Activated CD4-positive, alpha-beta T cell treated with anti-CD3 and anti-CD28 coated beads, Interleukin-10, Interleukin-2, amounts not matched to agents 100 ng/mL and 50 ng/mL, durations not matched to agents 16 hours and 8 hours (primary cell): Measurements from ENCODE around the gene NOTUM.
A peak's percentile ranks its signal among the peaks of the same experiment; 100 is the strongest.

Source experiments
- DNase-seq: peaks from one replicate; pipeline ENCODE4 v3.0.0-alpha.2; 2020

NOTUM gene

DNA sequence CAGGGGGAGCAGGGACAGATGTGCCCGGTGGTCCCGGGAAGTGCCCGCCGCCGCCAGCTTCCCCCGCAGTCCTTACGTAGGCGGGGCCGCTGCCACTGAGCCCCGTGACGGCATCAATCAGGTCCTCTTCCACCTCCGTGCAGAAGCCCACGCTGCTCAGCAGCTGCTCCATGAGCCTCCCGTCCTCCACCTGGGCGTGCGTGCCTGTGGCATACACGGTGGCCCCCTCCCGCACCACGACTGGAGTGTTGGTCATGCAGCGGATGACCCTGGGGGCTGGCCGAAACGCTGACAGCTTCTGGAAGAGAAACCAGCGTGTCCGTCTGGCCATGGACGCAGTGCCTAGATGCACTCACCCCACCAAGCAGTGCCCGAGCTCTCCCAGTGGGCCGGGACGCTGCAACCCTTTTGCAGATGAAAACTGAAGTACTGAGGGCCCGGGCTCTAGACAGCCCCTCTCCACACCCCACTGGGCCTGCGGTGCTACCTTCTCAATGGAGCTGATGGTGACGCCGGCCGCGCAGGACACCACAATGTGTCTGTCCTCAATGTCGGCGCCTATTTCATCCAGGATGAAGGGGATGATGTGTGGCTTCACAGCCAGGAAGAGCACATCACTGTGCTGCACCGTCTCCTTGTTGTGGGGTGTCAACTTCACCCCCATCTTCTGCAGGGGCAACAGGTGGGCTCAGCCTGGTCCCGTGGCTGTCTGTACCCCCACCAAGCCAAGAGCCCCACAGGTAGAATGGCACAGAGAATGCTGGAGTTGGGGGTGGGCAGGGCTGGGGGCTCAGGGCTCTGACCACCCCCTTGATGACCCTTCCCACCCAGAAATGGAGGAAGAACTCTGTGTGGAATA, 25.9 kb downstream of the NOTUM start:
- DNase-seq, result no peak

DNA sequence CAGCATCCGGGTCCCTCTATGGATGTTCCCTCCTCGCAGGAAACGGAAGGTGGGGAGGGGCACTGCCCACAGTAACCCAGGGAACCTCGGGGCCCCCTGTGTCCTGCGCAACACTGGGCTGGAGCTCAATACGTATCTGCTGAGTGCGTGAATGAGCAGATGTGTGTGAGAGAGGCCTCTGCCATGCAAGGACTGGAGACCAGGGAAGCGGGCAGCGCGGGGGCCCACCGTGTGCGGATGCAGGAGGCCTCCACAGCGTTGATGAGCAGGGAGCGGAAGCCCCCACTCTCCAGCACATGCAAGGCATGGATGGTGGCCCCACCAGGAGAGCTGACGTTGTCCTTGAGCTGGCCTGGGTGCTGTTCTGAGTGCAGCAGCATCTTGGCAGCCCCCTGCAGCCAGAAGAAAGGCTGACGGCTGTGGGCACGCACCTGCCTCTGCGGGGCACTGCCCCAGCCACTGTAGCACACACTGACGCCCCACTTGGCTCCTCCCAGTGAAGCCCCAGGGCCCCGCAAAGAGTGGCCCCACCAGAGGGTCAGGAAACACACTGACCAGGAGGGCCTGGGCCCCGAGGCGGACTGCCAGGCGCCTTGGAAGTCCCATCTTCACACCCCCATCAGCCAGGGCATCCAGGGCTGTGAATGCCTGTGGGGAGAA, 26.8 kb downstream of the NOTUM start:
- DNase-seq, result no peak

DNA sequence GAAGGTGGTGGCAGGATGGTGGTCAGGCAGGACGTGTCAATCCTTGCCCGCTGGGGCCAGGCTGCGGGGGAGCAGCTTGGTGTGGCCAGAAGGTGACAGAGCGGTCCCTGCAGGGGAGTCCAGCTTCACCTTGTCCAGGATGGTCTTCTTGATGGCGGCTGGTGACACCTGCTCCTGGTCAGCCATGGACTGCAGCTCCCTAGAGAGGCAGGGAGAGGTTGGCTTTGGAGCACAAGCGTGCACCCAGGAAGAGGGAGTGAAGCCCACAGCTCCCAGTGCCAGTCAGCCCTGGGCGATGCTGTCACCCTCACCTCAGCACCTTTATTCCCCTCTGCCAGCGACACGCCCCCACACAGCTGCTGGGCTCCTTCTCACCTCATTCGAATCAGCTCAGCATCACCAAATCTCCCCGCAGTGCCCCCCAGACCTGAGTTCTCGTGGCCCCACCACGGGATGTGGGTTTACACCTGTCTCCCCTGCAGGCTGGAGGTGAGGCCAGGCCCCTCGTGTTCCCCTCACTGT, 27.7 kb downstream of the NOTUM start:
- DNase-seq, result no peak

DNA sequence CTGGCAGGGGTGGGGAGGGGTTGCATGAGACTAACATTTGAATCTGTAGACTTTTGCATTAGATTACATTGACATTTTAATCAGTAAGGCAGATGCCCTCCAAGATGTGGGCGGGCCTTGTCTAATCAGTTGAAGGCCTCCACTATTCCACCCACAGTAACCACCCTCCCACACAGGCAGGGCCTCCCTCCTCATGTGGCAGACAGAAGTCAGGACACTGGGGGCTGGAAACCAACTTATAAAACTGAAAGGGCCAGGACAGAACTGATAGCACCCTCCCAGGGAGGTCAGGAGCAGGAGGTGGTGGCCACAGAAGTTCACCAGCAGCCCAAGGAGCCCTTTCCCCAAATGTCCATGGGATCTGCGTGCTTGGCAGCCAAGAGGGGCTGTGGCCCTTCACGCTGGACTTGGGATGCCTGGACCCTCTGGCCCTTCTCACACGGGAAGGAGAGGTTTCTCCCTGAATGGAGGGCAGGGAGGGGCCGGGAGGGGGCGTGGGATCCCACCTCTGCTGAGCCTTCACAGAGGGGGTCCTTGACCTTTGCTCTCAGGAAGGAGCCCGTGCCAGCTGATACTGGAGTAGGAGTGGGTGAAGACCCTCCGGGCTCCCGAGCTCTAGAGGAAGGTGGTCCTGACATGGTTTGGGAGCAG, 28.5 kb downstream of the NOTUM start:
- DNase-seq, result no peak

DNA sequence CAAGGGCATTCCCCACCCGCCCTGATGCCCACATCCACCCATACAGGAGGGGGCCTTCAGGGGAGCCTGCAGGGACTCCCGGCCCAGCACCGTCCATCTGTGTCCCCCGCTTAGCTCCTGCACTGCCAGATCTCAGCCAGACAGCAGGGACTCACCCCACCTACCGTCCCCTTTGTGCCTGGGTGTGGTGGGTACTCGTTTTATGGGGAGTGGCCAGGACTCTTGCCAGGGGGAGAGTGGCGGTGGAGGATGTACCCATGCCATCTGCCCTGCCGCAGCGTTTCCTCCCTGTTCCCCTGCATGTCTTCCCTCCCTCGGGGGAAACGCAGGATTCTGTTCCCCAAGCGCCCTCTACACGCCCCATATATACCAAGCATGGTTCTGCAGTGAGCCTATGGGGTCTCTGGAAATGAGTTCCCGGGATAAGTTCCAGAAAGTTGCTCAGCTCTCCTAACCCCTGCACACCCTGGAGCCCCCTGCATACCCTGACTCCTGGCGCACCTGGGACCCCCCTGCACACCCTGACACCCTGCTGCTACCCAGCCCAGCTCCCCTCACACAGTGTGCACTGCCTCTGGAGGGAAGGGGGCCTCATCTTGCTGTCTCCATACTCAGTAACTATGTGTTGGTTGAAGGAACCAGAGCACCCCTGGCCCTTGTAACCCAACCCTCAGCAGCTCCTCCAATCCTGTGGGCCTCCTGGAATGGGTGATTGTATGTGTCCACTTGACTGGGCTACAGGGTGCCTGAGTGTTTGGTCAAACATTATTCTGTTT, 29.2 kb downstream of the NOTUM start:
- no peak for DNase-seq

DNA sequence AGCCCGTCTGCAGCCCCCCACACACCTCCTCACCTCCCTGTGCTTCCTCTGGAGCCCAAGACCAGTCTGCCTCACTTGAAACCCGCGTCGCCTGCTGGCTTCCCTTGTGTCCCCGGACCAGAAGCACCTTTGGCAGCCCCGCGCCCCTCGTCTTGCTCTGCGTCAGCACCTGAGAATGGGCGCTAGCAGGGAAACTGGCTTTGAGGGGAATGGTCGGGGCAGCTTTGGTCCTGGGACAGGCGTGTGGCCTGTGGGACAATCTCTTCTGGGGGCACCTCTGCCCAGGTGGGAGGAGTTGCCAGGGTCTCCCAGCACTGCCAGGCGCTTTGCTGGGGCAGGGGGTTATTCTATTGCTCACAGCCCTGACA, 29.8 kb downstream of the NOTUM start:
- DNase-seq, result no peak

DNA sequence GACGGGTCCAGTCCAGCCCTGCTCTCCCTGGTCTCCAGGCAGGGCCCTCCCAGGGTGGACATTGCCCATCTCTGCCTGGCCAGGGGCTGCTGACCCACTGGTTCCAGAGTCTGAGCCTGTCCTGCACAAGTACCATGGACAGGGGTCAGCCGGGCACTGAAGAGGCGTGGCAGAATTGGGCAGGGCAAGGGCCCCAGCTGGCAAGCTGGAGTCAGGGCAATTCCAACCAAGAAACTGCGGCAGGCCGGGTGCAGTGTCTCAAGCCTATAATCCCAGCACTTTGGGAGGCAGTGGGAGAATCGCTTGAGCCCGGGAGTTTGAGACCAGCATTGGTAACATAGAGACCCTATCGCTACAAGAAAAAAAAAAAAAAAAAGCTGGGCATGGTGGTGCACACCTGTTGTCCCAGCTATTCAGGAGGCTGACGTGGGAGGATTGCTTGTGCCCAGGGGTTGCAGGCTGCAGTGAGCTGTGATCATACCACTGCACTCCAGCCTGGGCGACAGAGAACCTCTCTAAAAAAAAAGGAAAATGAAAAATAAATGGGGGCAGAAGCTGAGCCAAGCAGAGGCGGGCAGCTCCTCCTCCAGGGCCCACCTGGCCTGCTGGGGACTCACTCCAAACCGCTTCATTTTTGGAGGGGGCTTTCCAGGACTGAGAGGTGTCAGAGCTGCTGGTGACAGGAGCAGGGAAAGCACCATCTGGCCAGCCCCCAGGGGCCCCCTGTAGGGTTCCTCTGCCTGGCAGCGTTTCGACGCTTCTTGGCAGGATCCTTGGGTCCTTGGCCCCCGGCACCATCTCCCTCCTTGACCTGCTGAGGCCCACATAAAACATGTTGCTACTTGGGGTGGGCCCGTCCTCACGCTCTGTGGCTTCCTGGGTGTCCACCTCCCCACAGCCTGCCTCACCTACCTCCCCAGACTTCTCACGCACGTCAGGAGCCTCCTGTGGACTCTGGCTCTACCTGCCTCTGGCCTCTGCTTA, 30.6 kb downstream of the NOTUM start:
- DNase-seq, result no peak

DNA sequence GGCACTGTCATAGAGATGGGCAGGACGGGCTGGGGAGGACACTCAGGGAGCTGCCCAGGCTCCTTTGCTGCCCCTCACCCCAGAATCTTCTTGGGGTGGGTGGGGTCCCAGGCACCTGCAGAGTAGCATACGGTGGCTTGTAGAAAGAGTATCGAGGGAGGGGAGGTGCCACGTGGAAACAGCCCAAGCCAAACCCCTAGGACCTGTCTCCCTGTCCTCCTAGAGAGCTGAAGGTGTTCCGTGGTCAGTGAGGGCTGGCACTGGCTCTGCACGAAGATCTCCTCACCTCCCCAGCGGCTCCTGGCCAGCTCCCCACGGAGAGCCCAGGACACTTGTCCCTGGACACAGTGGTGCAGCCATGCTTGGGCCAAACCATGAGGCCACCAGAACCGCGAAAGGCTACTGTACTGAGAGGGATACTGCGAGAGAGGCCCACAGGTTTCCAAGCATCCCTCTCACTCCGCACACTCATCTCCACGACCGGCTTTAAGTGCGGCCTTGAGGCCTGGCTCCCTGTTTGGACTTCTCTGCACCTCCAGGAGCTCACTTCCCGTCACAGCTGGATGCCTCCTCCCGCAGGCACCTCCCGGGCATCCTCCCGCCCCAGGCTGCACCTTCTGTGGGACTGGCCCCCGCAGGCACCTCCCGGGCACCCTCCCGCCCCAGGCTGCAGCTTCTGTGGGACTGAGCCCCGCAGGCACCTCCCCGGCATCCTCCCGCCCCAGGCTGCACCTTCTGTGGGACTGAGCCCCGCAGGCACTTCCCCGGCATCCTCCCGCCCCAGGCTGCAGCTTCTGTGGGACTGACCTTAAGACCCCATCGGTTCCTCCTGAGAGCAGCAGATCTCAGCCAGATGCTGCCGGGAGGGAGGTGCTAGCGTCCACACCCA, 31.5 kb downstream of the NOTUM start:
- DNase-seq, result no peak

DNA sequence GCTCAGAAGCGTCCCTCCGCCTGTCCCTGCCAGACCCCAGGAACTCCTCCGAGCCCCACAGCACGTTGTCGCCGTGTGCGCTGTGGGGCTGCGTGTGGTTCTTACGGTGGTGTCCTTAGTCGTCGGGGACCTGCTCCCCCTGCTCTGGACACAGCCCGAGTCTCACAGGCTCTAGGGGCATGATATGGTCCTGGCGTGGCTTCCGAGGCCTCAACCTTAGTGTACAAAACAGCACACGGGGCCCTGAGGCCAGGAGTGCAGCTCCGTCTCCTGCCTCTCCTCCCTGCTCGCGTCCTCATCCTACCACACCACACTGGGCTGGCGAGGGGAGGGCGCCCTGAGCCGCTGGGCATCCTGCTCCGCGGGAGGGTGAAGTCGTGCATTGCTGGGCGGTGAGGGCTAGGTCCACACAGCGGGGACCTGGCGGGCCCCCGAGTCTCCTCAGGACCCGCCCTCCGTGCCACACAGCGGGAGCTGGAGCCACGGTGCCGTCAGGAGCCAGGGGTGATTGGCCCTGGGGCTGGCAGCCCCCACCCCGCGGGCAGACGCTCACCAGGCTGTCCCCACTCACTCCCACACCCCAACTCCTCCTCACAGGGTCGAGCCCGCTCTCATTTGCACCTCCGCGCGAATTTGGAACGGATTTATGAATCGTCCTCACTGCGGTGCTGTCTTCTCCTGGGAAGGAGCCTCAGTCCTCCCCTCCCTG, 32.3 kb downstream of the NOTUM start:
- no peak for DNase-seq

DNA sequence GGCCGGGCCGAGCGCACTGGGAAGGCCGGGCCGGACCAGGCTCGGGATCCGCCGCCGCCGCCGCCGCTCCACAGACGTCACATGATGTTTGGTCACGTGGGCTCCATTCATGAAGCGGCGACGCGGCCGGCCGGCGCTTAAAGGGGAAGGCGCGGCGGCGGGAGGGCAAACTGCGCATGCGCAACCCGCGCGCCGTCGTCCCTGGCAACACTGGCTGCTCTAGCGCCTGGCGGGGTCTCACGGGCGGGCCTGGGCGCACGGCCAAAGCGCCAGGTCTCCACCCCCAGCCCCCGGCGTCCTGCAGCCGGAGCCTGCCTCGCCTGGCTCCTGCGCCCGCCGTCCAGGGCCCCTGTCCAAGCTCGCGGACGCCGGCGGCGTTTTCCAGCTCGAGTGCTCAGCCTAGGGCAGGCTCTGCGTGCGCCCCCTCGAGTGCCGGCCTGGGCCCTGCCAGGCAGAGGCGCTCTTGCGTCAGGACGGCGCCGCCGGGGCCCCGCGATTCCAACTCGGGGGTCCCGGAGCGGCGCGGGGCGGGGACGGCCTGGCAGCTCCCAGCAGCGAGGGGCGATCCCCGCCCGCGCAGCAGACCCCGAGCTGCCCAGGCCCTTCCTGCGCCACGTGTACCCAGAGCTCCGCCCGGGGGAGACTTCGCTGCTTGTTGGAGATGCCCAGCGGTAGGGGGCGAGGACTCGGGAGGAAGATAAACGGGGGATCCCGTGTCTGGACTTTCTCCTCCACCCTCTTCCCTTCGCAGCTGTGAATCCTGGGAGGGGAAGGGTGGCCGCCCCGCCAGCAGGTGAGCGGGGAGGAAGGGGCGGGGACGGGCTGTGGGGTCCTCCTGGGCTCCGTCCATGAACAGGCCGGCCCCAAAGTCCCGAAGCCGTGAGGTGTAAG, 33.1 kb downstream of the NOTUM start, which contains the start of gene MAFG:
Gene MAFG, minus strand, starts transcription at position 83 of the 891 bp plus-strand sequence. CDS start 4,550 bp downstream, outside the sequence.
- peak; percentile 94 for DNase-seq

DNA sequence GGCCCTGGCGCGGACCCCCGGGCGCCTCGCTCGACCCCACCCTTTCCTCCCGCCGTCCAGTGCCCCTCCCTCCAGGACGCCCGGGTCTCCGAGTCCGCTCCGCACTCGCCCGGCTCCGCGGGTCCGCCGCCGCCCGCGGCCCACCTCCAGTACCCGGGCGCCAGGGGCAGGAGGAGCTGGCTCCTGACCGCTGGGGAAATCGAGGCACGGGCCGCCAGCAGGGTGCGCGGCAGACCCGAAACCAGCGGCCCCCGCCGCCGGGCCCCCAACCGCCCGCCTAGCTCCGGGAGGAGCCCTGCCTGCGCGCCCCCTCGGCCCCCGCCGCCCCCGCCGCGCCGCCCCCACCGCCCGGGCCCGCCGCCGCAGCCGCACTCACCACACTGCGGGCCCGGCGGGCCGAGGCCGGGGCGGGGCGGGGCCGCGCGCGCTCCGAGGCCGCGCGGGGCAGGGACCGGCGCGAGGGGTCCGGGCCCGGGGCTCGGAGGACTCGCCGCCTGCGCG, 33.8 kb downstream of the NOTUM start:
- DNase-seq, result no peak

DNA sequence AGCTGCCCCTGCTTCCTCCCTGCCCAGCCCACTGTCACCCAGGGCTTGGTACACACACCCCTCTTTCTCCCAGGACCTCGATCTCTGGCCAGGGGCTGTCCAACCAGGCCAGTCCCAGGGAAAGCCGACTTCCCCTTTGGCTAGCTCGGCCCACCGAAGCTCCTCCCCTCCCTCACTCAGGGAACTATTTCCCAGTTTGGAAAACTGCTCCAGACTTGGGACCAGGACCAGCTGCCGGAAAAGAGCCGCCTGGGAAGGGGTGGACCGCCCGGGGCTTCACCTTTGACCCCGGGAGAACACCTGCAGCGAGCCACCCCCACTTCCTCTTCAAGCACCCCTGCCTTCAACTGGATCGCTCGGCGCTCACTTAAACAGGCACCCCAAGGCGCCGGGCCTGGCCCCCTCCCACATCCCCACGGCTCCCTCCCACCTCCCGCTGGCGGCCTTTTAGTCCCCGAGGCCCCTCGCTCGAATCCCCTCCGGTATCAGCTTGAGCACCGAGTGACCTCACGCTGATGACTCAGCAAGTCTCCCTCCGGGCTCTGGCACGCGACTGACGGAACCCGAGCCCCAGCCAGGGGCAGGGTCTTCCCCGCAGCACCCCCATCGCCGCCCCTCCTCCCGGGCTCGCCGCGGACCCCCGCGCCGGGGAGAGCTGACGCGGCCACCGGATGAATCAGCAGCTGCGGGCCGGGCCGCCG, 34.4 kb downstream of the NOTUM start:
- DNase-seq, result peak; percentile 74

DNA sequence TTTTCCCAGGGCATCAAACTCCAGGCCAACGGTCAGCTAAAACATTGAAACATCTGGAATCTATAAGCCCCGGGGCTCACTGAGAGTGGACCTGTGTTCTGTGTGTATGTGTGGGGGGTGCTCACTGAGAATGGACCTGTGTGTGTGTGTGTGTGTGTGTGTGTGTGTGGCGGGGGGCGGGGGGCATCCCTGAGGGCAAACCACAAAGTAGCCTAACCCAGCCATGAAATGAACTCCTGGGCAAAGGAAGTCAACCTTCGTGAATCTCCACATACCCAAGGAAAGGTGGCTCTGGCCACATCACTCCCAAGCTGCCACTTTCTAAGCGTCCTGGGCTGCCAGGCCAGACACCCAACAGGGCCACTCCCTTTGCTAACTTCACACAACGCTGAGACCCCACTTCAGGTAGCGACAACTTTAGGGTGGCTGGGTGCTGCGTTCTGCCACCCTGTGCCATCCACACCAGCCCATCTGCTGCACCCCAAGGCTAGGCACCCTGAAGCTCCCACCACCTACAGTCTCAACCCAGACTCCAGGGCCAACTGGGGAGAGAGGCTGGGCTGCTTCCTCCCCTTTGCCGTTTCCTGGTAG, 35.0 kb downstream of the NOTUM start:
- DNase-seq, result no peak

DNA sequence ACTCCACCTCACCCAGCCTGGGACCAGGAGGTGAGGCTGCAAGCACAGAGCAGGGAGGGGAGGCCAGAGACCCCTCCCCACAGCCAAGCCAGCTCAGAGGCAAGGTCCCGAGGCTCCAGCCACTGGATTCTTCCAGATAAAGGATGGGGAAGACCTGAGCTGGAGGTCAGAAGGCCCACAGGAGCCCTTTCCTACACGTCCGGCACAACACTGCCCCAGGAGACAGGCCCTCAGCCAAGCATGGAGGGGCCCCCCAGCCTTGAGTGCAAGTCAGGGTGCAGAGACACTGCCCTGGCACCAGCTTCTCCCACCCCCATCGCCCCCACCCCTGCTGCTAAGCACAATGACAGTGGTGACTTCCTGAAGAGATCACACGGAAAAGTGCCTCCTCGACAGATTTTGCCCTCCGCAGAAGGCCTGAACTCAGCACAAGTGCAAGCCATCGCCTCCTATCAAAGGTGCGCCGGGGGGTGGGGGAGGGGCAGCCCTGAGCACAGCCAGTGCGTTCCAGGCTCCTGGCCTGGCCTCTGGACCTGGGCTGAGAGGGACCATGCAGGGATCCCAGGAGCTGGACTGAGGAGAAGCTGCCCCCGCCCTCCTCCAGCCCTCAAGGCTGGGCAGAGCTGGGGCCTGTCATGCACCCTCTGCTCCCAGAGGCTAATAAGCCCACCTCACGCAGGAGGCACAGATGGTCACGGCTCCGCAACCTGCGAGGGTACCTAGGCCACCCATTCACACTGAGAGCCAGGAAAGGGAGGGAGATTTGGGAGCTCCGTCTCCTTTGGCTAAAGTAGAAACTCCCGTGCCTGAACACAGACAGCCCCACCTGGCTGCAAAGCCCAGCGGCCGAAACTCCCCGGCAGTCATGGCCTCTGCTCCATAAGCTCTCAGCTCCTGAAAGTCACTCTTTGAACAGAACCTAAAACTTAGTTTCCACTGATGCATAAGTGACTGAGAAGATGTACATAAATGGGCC, 36.1 kb downstream of the NOTUM start:
- peak; percentile 44 for DNase-seq

DNA sequence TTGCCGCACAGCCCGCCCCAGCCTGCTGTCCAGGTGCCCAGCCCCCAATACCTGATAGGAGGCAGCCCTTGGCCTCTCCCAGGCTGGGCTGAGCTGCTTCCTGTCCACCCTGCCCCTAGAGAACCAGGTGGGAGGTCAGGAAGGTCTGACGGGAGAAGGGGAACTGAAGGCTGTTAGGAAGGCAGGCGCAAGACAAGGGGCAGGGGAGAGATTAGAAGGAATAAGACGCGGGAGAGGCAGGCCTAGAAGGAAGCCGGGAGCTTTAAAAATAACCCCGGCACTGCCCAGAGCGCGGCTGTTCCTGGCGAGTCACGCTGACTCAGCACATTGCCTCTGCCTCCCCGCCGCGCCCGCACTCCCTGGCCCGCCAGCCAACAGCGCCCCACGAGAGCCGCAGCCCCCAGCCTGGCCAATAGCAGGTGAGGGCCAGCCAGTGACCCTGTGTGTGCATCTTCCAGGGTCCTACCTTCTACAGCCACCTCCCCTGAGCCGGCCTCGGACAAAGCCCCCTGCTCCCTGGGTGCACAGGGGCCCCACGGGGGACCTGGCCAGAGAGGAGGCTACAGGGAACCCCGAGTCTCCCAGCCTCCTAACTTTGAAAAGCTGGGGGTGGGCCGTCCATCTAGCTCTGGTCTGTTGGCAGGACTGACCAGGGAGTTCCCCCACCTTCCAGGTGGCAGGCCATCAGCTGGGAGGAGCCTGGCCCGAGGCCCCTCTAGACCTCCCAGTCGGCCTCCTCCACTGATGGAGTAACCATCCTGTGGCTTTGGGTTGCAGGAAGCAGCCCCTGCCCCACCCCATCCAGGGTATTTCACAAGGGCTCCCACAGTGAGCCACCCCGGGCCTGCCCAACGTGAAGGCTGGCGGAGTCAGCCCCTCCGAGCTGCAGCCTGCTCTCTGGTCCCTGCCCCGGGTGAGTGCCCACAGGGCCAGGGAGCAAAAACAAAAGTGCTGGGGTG, 37.4 kb downstream of the NOTUM start:
- no peak for DNase-seq
